DOHH2 (cell line): Measurements from ENCODE around the gene KLHDC1.
"Not testable (repeated sequence)": the region's sequence is repeated elsewhere in the genome, so short reads cannot be mapped to it uniquely, and the experiment has no call there.

ENCODE experiments used
- H3F3A ChIP-seq: fragments of 200-600 bp; sonication (generic), shearing (Covaris generic); 2 replicates; pipeline ENCODE4 v1.6.0; 2016; ENCODE audit warnings: antibody characterized with exemption, mild to moderate bottlenecking; ENCODE audit not compliant: control insufficient read depth, insufficient read depth
- H3K27ac ChIP-seq: fragments of 200-600 bp; sonication (generic); 2 replicates; pipeline ENCODE4 v1.5.1; 2014; ENCODE audit warnings: low read depth, mild to moderate bottlenecking, low read length, moderate library complexity
- H3K27me3 ChIP-seq: fragments of 200-600 bp; sonication (generic); 2 replicates; pipeline ENCODE4 v1.6.1; 2014; ENCODE audit warnings: mild to moderate bottlenecking, low read length, mixed read lengths; ENCODE audit not compliant: control insufficient read depth
- H3K36me3 ChIP-seq: fragments of 200-600 bp; sonication (generic); 2 replicates; pipeline ENCODE4 v1.6.1; 2014; ENCODE audit warnings: mild to moderate bottlenecking, low read length, moderate library complexity, mixed read lengths; ENCODE audit not compliant: control insufficient read depth
- H3K4me1 ChIP-seq: fragments of 200-600 bp; sonication (generic); 2 replicates; pipeline ENCODE4 v1.6.1; 2014; ENCODE audit warnings: mild to moderate bottlenecking, low read length, mixed read lengths; ENCODE audit not compliant: control insufficient read depth
- H3K4me2 ChIP-seq: fragments of 200-600 bp; sonication (generic); 2 replicates; pipeline ENCODE4 v1.6.0; 2014; ENCODE audit warnings: mild to moderate bottlenecking, low read length, moderate library complexity
- H3K4me3 ChIP-seq: fragments of 200-600 bp; sonication (generic); 2 replicates; pipeline ENCODE4 v1.5.1; 2014; ENCODE audit warnings: mild to moderate bottlenecking, low read length, mixed read lengths
- H3K79me2 ChIP-seq: fragments of 200-600 bp; sonication (generic); 2 replicates; pipeline ENCODE4 v1.6.1; 2014; ENCODE audit warnings: mild to moderate bottlenecking, low read length, mixed read lengths; ENCODE audit not compliant: control insufficient read depth
- H3K9me2 ChIP-seq: fragments of 200-600 bp; sonication (generic); replicated peaks from 2 replicates; pipeline ENCODE4 v1.6.1; 2014; ENCODE audit warnings: mild to moderate bottlenecking, low read length, mixed read lengths; ENCODE audit not compliant: control insufficient read depth
- H3K9me3 ChIP-seq: fragments of 200-600 bp; sonication (generic); 2 replicates; pipeline ENCODE4 v1.6.1; 2014; ENCODE audit warnings: antibody characterized with exemption, low read length, mixed read lengths; ENCODE audit not compliant: control insufficient read depth, insufficient read depth
- H4K20me1 ChIP-seq: fragments of 200-600 bp; sonication (generic); 2 replicates; pipeline ENCODE4 v1.6.0; 2014; ENCODE audit warnings: low read depth, mild to moderate bottlenecking, antibody characterized with exemption, low read length, moderate library complexity; ENCODE audit not compliant: control insufficient read depth, insufficient read depth
- CTCF ChIP-seq: fragments of 200-600 bp; sonication (generic); IDR thresholded peaks from one replicate; pipeline ENCODE4 v1.5.1; 2014; ENCODE audit warnings: antibody characterized with exemption, mild to moderate bottlenecking, low read depth, low read length; ENCODE audit not compliant: poor library complexity, severe bottlenecking
- EZH2phosphoT487 ChIP-seq: fragments of 200-600 bp; sonication (generic); IDR thresholded peaks from 2 replicates; pipeline ENCODE4 v1.6.1; 2017; ENCODE audit warnings: borderline replicate concordance, mild to moderate bottlenecking, antibody characterized with exemption, low read length, moderate library complexity, mixed read lengths

KLHDC1 gene

GRCh38 chr14:49692193-49692757, 645 bp upstream of the KLHDC1 start:
- TF ChIP-seq EZH2phosphoT487 (no peak), CTCF (no peak)
- Histone ChIP-seq H3K9me3 (no peaks in the 10 kb centered on the region), H3K4me2 (peak overlapping the region; percentile 78), H3K36me3 (no peaks in the 10 kb centered on the region; the same call in 1 of the 2 replicates), H3K27ac (peak overlapping the region; percentile 20; the same call in 1 of the 2 replicates), H3F3A (peaks cover 24% of the 10 kb centered on the region), H3K4me1 (peaks cover 34% of the 10 kb centered on the region), H3K27me3 (no peaks in the 10 kb centered on the region), H4K20me1 (no peaks in the 10 kb centered on the region), H3K9me2 (no peaks in the 10 kb centered on the region), H3K4me3 (peak overlapping the region; percentile 79), H3K79me2 (peaks cover 16% of the 10 kb centered on the region)

GRCh38 chr14:49693735-49694124, 810 bp downstream of the KLHDC1 start:
- not testable (repeated sequence) for H3K79me2 ChIP-seq, H4K20me1 ChIP-seq, H3K9me3 ChIP-seq, H3K36me3 ChIP-seq, H3K27ac ChIP-seq, H3K9me2 ChIP-seq, H3K27me3 ChIP-seq
- H3F3A ChIP-seq = peaks cover 24% of the 10 kb centered on the region
- H3K4me3 ChIP-seq = peak overlapping the region; percentile 79
- peak overlapping the region; percentile 78 for H3K4me2 ChIP-seq
- H3K4me1 ChIP-seq = peaks cover 27% of the 10 kb centered on the region

GRCh38 chr14:49702725-49703124, 9.8 kb downstream of the KLHDC1 start:
- Histone ChIP-seq H3F3A (peaks cover 7% of the 10 kb centered on the region; the same call in 1 of the 2 replicates), H3K79me2 (no peaks in the 10 kb centered on the region), H3K9me2 (no peaks in the 10 kb centered on the region), H3K9me3 (no peaks in the 10 kb centered on the region), H3K36me3 (peaks cover 4% of the 10 kb centered on the region; the same call in 1 of the 2 replicates), H4K20me1 (no peaks in the 10 kb centered on the region), H3K4me3 (no peak overlapping the region), H3K27ac (no peak overlapping the region), H3K27me3 (no peaks in the 10 kb centered on the region), H3K4me1 (no peaks in the 10 kb centered on the region), H3K4me2 (no peak overlapping the region)
- TF ChIP-seq EZH2phosphoT487 (no peak), CTCF (no peak)

GRCh38 chr14:49703965-49704364, 11.0 kb downstream of the KLHDC1 start:
- TF ChIP-seq EZH2phosphoT487 = no peak
- TF ChIP-seq CTCF = no peak

GRCh38 chr14:49704471-49704870, 11.6 kb downstream of the KLHDC1 start:
- H3K36me3 ChIP-seq, H3K27ac ChIP-seq, H3F3A ChIP-seq, H3K4me2 ChIP-seq, H4K20me1 ChIP-seq, H3K4me3 ChIP-seq, H3K9me2 ChIP-seq, H3K79me2 ChIP-seq, H3K27me3 ChIP-seq, H3K4me1 ChIP-seq, H3K9me3 ChIP-seq: not testable (repeated sequence)

More at GRCh38 chr14:49703965-49704364, 11.0 kb downstream of the KLHDC1 start:
- Histone ChIP-seq H3K4me2 (no peak overlapping the region), H3K36me3 (peaks cover 4% of the 10 kb centered on the region; the same call in 1 of the 2 replicates), H3K27ac (no peak overlapping the region), H3K79me2 (no peaks in the 10 kb centered on the region), H3F3A (peaks cover 7% of the 10 kb centered on the region; the same call in 1 of the 2 replicates), H3K9me3 (no peaks in the 10 kb centered on the region), H3K4me3 (no peak overlapping the region), H3K9me2 (no peaks in the 10 kb centered on the region), H4K20me1 (no peaks in the 10 kb centered on the region), H3K27me3 (no peaks in the 10 kb centered on the region), H3K4me1 (no peaks in the 10 kb centered on the region)

GRCh38 chr14:49710993-49711392, 18.1 kb downstream of the KLHDC1 start:
- not testable (repeated sequence) for H3K9me3 ChIP-seq, H3K4me2 ChIP-seq, H3K79me2 ChIP-seq, H3K9me2 ChIP-seq, H3K27ac ChIP-seq, H3K4me1 ChIP-seq, H3F3A ChIP-seq, H4K20me1 ChIP-seq, H3K36me3 ChIP-seq, H3K4me3 ChIP-seq, H3K27me3 ChIP-seq
